GM12874 (cell line): ENCODE data around the gene MRFAP1L1.

ENCODE experiments used
- TF ChIP-seq, protein P1 (sequence below): IDR thresholded peaks from 2 replicates; pipeline ENCODE4 v1.5.1; 2011; ENCODE audit warnings: low read depth, mild to moderate bottlenecking, control low read depth, low read length, moderate library complexity; ENCODE audit not compliant: insufficient read depth

The MRFAP1L1 gene

DNA sequence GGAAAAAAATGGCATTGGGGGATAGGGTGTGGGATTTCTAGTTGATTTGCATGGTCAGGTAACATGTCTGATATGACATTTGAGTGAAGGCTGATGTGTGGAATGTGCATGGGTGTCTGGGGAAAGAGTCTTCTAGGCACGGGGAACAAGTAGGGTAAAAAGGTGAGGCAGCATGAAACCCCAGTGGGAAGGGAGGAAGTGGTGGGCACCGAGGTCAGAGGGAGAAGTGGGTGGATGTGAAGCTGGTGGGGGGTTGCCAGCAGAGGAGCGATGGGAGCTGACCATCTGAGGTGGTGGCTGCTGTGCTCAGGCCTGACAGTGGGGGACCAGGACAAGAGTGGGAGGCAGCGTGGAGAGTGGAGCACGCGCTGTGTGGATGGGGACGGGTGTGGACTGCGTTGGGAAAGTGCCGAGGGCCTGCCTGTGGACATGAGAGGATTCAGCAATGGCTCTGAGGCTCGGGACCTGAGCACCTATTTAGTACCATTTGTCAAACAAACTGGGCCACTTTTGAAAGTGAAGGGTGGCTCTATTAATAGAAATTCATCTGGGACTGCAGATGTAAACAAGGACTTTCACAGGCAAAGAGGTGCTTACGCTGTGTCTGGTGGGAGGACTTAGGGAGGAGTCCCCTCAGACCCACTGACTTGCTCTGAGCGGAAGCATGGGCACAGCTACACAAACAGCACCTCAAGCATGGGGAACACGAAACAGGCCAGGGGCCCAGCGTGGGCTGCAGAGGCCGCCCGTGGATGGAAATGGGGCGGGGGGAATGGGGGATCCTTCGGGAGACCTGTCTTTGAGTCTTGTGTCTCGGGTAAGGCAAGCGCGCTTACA, 32.7 kb downstream of the MRFAP1L1 start:
- TF ChIP-seq, protein P1, sequence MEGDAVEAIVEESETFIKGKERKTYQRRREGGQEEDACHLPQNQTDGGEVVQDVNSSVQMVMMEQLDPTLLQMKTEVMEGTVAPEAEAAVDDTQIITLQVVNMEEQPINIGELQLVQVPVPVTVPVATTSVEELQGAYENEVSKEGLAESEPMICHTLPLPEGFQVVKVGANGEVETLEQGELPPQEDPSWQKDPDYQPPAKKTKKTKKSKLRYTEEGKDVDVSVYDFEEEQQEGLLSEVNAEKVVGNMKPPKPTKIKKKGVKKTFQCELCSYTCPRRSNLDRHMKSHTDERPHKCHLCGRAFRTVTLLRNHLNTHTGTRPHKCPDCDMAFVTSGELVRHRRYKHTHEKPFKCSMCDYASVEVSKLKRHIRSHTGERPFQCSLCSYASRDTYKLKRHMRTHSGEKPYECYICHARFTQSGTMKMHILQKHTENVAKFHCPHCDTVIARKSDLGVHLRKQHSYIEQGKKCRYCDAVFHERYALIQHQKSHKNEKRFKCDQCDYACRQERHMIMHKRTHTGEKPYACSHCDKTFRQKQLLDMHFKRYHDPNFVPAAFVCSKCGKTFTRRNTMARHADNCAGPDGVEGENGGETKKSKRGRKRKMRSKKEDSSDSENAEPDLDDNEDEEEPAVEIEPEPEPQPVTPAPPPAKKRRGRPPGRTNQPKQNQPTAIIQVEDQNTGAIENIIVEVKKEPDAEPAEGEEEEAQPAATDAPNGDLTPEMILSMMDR: no peak

DNA sequence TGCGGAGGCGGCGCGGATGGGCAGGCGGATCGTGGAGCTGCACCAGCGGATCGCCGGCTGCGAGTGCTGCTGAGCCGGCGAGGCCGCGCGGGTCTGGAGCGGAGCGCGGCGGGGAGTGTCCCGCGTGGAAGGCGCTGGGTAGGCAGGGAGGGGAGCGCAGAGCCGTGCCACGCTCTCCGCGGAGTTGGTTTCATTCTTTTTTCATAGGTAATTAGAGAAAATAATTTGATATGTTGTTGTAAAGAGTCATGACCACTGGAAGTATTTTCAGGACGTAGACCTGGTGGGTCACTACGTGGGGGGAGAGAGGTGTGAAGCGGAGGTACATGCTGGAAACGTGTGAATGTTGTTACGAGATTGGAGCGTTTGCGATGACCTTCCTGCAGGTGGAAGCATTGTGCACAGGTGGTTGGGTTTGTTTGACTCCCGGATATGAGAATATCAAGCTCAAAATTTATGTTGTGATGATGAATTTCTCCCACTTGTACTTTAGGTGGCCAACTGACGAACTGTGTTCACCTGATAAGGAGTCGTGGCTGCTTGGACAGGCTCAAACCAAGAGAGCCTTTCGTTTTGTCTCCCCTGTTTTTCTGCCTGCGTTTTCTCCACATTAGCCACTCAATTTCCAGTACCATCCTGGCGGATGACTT, 35.0 kb downstream of the MRFAP1L1 start:
- TF ChIP-seq, protein P1: peak; percentile 54

- TF ChIP-seq, protein P1: no peak
Observed at GRCh38 chr4:6673660-6674499, 35.8 kb downstream of the MRFAP1L1 start.

GRCh38 chr4:6672131-6672530, 37.5 kb downstream of the MRFAP1L1 start:
- TF ChIP-seq, protein P1: no peak

DNA sequence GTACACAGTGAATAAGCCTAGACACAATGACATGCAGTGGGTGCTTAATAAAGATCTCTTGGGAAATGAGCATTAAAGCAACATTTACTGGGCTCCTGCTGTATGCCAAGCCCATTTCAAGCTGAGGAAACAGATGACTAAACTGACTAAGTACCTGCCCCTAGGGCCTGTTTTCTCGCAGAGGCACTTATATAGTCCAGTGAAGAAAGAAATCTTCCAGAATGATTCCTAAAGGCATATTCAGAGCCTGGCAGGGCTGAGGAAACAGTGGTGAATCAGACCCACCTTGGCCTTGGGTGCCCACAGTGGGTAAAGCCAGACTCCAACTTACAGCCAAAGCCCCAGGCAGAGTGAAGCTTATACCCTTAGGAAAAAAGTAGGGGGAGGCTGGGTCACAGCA, 38.0 kb downstream of the MRFAP1L1 start:
- TF ChIP-seq, protein P1: no peak

GRCh38 chr4:6668391-6668790, 41.3 kb downstream of the MRFAP1L1 start:
- TF ChIP-seq, protein P1: no peak

GRCh38 chr4:6665320-6665654, 44.4 kb downstream of the MRFAP1L1 start:
- TF ChIP-seq, protein P1: no peak
